Memory B cell (primary cell): ENCODE measurements around the gene GFAP.

Experiments used
- ATAC-seq: fragments of 150-1000 bp; cut with Tn5 transposase; 2 replicates; pipeline ENCODE4 v1.10.0; 2021; ENCODE audit warnings: low read depth, mild to moderate bottlenecking, moderate library complexity
- DNase-seq, 2 donors: peaks; one replicate each; pipeline ENCODE4 v3.0.0; 2022; ENCODE audit warnings: low spot score in 2 of 2
- H3K27ac Mint-ChIP-seq: one replicate; pipeline ENCODE4 v1.8.0; 2022; ENCODE audit warnings: mild to moderate bottlenecking, moderate library complexity, mixed read lengths
- H3K27me3 Mint-ChIP-seq: one replicate; pipeline ENCODE4 v1.8.0; 2022; ENCODE audit warnings: mixed read lengths
- H3K36me3 Mint-ChIP-seq: one replicate; pipeline ENCODE4 v1.8.0; 2022; ENCODE audit warnings: mild to moderate bottlenecking, mixed read lengths
- H3K4me1 Mint-ChIP-seq: one replicate; pipeline ENCODE4 v1.8.0; 2022; ENCODE audit warnings: mixed read lengths
- H3K4me3 Mint-ChIP-seq: one replicate; pipeline ENCODE4 v1.8.0; 2022; ENCODE audit warnings: mild to moderate bottlenecking, moderate library complexity, mixed read lengths
- H3K9me3 Mint-ChIP-seq: one replicate; pipeline ENCODE4 v1.8.0; 2022; ENCODE audit warnings: mixed read lengths

Gene GFAP

GRCh38 chr17:44863061-44863918 lies 52.0 kb downstream of the GFAP start:
- H3K27me3 Mint-ChIP-seq = no peaks in the 10 kb centered on the region
- no peak for ATAC-seq
- H3K36me3 Mint-ChIP-seq = peaks cover 28% of the 10 kb centered on the region
- no peak overlapping the region for H3K27ac Mint-ChIP-seq
- H3K4me3 Mint-ChIP-seq = no peak overlapping the region
- H3K4me1 Mint-ChIP-seq = no peaks in the 10 kb centered on the region
- no peak for DNase-seq
- H3K9me3 Mint-ChIP-seq = no peaks in the 10 kb centered on the region

DNA sequence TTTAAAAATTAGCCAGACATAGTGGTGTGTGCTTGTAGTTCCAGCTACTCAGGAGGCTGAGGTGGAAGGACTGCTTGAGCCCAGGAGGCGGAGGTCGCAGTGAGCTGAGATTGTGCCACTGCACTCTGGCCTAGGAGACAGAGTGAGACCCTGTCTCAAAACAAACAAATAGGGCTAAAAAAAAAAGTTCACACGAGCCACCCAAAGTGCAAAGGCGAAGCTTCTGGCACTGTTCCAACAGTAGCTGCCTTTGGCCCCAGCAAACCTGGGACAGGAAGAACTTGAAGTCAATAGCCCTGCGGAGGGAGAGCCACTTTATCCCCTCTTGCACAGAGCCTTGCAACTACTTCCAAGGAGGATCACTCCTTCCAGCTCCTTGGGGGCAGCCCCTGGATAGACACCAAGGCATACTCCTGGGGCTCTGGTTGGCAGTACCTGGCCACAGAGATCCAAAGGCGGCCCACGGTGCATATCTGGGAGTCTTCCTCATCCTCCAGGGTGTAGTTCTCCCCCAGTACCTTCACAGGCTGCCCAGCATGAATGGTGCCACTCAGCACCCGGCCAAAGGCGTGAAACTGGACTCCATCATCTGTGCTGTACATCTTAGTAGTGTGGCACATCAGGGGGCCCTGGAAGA lies 52.9 kb downstream of the GFAP start:
- DNase-seq (no peak), ATAC-seq (no peak)
- Mint-ChIP-seq H3K4me1 (no peaks in the 10 kb centered on the region), H3K9me3 (no peaks in the 10 kb centered on the region), H3K36me3 (peaks cover 26% of the 10 kb centered on the region), H3K4me3 (no peak overlapping the region), H3K27me3 (no peaks in the 10 kb centered on the region), H3K27ac (no peak overlapping the region)

DNA sequence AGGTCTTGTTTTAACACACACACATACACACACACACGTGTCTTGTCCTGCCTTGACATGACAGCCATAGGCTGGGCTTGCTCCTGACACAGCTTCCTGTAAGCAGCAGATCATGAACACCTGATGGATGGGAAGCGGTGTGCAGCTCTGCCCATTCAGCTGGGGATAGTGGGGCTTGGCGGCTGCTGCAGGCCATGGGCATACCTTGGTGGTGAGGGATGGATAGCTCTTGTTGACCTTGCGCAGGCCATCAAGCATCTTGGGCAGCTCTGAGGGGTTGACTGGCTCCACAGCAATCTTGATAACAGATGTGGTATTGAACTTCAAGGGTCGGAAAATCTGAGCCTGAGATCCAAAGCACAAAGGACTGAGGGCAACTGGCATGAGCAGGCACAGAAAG lies 55.6 kb downstream of the GFAP start:
- no peaks in the 10 kb centered on the region for H3K9me3 Mint-ChIP-seq
- H3K4me1 Mint-ChIP-seq = no peaks in the 10 kb centered on the region
- no peak overlapping the region for H3K4me3 Mint-ChIP-seq
- no peaks in the 10 kb centered on the region for H3K27me3 Mint-ChIP-seq
- H3K36me3 Mint-ChIP-seq = peaks cover 36% of the 10 kb centered on the region
- H3K27ac Mint-ChIP-seq = no peak overlapping the region
- ATAC-seq = no peak
- DNase-seq = no peak

GRCh38 chr17:44854192-44854591 lies 61.1 kb downstream of the GFAP start:
- Mint-ChIP-seq H3K27me3 (no peaks in the 10 kb centered on the region), H3K27ac (no peak overlapping the region), H3K9me3 (no peaks in the 10 kb centered on the region), H3K36me3 (peaks cover 33% of the 10 kb centered on the region), H3K4me1 (no peaks in the 10 kb centered on the region), H3K4me3 (no peak overlapping the region)
- no peak for ATAC-seq
- DNase-seq = no peak
